Common myeloid progenitor, CD34-positive (primary cell): ENCODE measurements around the gene TAS2R7.
"Not testable (repeated sequence)": the region's sequence is repeated elsewhere in the genome, so short reads cannot be mapped to it uniquely, and the experiment has no call there.

Experiments used
- CTCF ChIA-PET: fragments of 350-600 bp; sonication (Branson Sonifier 250); formaldehyde crosslinking; loops from one replicate; lab custom pipeline; 2021; ENCODE audit warnings: antibody characterized with exemption; lab: Charles Lee
- POLR2A ChIA-PET: fragments of 350-600 bp; sonication (Branson Sonifier 250); formaldehyde crosslinking; loops from one replicate; lab custom pipeline; 2021; ENCODE audit warnings: antibody characterized with exemption; lab: Charles Lee
- DNase-seq, 3 donors: peaks; one replicate each; pipeline versions ENCODE4 v3.0.0 to v3.0.0-alpha.2; 2013
- H3K27ac ChIP-seq, 2 experiments: 1 replicate in 1 of 2; 2 replicates in 1 of 2; pipeline ENCODE4 v1.7.0; 2013; ENCODE audit warnings: inconsistent platforms in 2 of 2, low read length in 2 of 2, mild to moderate bottlenecking in 2 of 2, low read depth in 1 of 2, moderate library complexity in 1 of 2; ENCODE audit not compliant: severe bottlenecking in 2 of 2, insufficient read depth in 1 of 2, poor library complexity in 1 of 2
- H3K27me3 ChIP-seq, 5 experiments: replicated peaks in 2 of 5; 1 replicate in 3 of 5; 2 replicates in 2 of 5; pipeline versions ENCODE4 v1.6.1 to v1.7.0; 2013; ENCODE audit warnings: low read length in 4 of 5, mild to moderate bottlenecking in 2 of 5, moderate library complexity in 2 of 5, inconsistent platforms in 1 of 5; ENCODE audit not compliant: insufficient read depth in 5 of 5, control insufficient read depth in 4 of 5
- H3K36me3 ChIP-seq, 4 experiments: 1 replicate in 2 of 4; 2 replicates in 2 of 4; pipeline versions ENCODE4 v1.6.1 to v1.7.0; 2013; ENCODE audit warnings: low read length in 3 of 4, control low read depth in 1 of 4, mild to moderate bottlenecking in 1 of 4; ENCODE audit not compliant: control insufficient read depth in 4 of 4, insufficient read depth in 4 of 4
- H3K4me1 ChIP-seq, 4 experiments: 1 replicate in 3 of 4; 2 replicates in 1 of 4; pipeline versions ENCODE4 v1.6.1 to v1.7.1; 2013; ENCODE audit warnings: low read length in 3 of 4, mild to moderate bottlenecking in 3 of 4, control low read depth in 1 of 4, inconsistent platforms in 1 of 4, moderate library complexity in 1 of 4; ENCODE audit not compliant: control insufficient read depth in 4 of 4, insufficient read depth in 4 of 4; ENCODE audit errors: control extremely low read depth in 1 of 4
- H3K4me3 ChIP-seq, 7 experiments: 1 replicate in 4 of 7; 2 replicates in 3 of 7; pipeline versions ENCODE4 v1.5.1 to v1.7.0; 2013; ENCODE audit warnings: mild to moderate bottlenecking in 7 of 7, low read length in 6 of 7, moderate library complexity in 6 of 7, inconsistent platforms in 2 of 7, low read depth in 2 of 7, control low read depth in 1 of 7; ENCODE audit not compliant: insufficient read depth in 4 of 7, control insufficient read depth in 1 of 7; ENCODE audit errors: extremely low read depth in 1 of 7
- H3K9me3 ChIP-seq, 5 experiments: 1 replicate in 4 of 5; 2 replicates in 1 of 5; pipeline versions ENCODE4 v1.6.1 to v1.7.1; 2013; ENCODE audit warnings: low read length in 4 of 5, mild to moderate bottlenecking in 2 of 5, inconsistent platforms in 1 of 5, low read depth in 1 of 5, moderate library complexity in 1 of 5; ENCODE audit not compliant: control insufficient read depth in 4 of 5, insufficient read depth in 2 of 5; ENCODE audit errors: control extremely low read depth in 1 of 5
- whole genome bisulfite sequencing: methylation state at CpG from one replicate; pipeline ENCODE4 v1.1.5; 2013; ENCODE audit not compliant: insufficient coverage; 5-methylcytosine and 5-hydroxymethylcytosine counted together

The TAS2R7 gene

DNA sequence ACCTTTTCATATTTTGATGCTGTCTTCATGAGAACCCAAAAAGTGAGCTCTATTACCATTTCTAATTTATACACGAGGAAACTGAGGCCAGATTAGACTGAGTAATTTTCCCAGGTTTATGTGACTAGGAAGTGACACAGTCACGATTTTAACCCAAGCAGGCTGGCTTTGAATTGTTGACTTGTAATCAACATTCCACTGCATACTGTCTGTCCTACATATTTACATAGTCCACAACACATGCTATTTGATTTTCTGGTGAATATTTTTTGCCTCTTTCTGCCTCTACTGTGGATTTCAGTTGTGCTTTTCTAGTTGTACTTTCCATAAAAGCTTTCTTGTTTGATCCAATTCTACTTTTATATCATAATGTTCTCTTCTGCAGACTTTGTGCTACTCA, 8.2 kb downstream of the TAS2R7 start:
- Histone ChIP-seq H3K27ac (no peak overlapping the region), H3K9me3 (no peaks in the 10 kb centered on the region), H3K27me3 (no peaks in the 10 kb centered on the region), H3K4me1 (no peaks in the 10 kb centered on the region), H3K36me3 (no peaks in the 10 kb centered on the region), H3K4me3 (no peak overlapping the region)
- POLR2A ChIA-PET: no interaction called here
- WGBS: 86% methylated on average over 1 of the region's 2 CpGs
- DNase-seq: no peak
- CTCF ChIA-PET: no interaction called here

DNA sequence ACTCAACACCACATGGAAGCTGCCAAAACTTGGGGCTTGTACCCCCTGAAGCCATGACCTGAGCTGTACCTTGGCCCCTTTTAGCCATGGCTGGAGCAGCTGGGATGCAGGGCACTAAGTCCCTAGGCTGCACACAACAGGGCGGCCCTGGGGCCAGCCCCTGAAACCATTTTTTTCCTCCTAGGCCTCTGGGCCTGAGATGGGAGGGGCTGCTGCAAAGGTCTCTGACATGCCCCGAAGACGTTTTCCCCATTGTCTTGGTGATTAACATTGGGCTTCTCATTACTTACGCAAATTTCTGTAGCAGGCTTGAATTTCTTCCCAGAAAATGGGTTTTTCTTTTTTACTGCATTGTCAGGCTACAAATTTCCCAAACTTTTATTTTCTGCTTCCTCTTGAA, 10.7 kb downstream of the TAS2R7 start:
- DNase-seq, H3K27ac ChIP-seq, POLR2A ChIA-PET, H3K9me3 ChIP-seq, H3K4me3 ChIP-seq, CTCF ChIA-PET, H3K36me3 ChIP-seq, H3K27me3 ChIP-seq, H3K4me1 ChIP-seq: not testable (repeated sequence)
- WGBS: 97% methylated on average over 4 of the region's 4 CpGs

DNA sequence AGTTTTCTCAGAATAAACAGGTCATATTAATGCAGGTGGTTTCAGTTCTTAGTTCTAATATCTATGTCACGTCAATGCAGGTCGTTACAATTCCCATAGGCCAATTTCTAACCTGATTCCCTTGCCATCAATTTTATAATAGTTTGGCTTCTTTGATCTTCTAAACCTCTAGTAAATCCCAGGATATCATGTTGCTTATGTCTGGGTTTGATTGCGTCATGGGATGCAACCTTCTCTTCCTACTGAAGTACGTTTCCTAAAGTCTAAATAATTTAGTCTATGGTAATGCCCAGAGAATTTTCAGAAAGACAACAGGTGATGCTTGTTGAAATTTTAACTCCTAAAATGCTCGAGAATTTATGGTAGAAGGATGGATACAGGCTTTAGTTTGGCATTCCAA, 19.2 kb downstream of the TAS2R7 start:
- no peaks in the 10 kb centered on the region for H3K9me3 ChIP-seq
- no peak overlapping the region for H3K4me3 ChIP-seq
- H3K36me3 ChIP-seq: no peaks in the 10 kb centered on the region
- ChIA-PET POLR2A (no interaction called here), CTCF (interaction anchor here (1.1 to 1.3 kb wide), 2 partner anchors 12 to 705 kb away, joined by 3 to 4 read pairs; no protein-coding TSS in a partner anchor)
- no peak overlapping the region for H3K27ac ChIP-seq
- DNase-seq: no peak
- WGBS: 100% methylated on average over 1 of the region's 5 CpGs
- no peaks in the 10 kb centered on the region for H3K27me3 ChIP-seq
- no peaks in the 10 kb centered on the region for H3K4me1 ChIP-seq

DNA sequence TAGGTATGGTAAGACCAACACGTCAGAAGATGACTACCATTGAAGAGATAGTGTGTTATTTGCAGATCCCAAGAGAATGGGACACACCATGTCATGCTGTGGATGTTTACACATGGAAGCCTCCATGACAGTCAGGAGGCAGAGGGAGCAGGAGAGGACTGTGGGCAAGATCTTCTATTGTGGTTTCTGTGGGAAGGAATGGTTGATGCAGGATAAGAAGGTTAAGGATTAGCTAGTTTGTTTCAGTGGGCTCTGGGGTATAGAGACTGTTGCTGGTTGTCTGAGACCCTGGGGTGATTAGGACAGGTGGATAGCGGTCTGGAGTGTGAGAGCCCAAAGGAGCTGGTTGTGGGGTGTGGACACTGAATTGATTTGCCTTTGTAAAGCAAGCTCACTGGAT, 23.3 kb downstream of the TAS2R7 start:
- Histone ChIP-seq H3K4me1 (no peaks in the 10 kb centered on the region), H3K9me3 (no peaks in the 10 kb centered on the region), H3K27ac (no peak overlapping the region), H3K36me3 (no peaks in the 10 kb centered on the region), H3K27me3 (peaks cover 0 to under 1% (median 0%) of the 10 kb centered on the region in 5 experiments), H3K4me3 (no peak overlapping the region)
- 92% methylated on average over 2 of the region's 2 CpGs for WGBS
- no peak for DNase-seq
- ChIA-PET CTCF (interaction anchor here (0.5 to 1.9 kb wide), 3 partner anchors 8 to 112 kb away, joined by 3 to 7 read pairs (median 4); no protein-coding TSS in a partner anchor), POLR2A (no interaction called here)

DNA sequence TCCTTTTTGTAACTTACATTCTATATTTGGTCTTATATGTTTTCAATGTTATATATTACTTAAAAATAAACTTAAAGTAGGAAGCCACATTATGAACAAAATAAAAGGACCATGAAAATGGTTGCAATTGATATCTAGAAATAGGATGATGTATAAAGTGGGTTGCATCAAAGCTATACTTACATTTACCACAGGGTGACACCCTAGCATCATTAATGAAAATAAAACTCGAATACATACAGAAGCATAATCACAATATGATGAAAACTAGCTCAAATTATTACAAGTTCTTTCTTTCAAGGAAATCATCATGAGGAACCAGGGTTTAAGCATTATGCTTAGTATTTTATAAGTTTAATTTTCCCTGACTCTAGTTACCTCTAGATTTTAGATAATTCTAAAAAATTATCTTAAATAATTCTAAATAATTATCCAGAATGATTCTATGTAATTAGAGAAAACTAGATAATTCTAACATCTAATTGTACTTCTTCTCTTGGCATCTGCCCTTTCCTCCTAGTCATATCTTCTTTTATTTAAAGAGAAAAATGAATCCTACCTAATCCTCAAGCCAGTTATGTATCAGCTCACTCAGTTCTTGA, 31.2 kb downstream of the TAS2R7 start:
- no peak overlapping the region for H3K4me3 ChIP-seq
- H3K27me3 ChIP-seq: peaks cover 0 to 4% (median 2%) of the 10 kb centered on the region in 5 experiments
- H3K27ac ChIP-seq: no peak overlapping the region
- POLR2A ChIA-PET: interaction anchor here (0.6 kb wide), 1 partner anchor 733 kb away, joined by 3 read pairs; no protein-coding TSS in a partner anchor
- CTCF ChIA-PET: interaction anchor here (0.6 to 8.3 kb wide), 14 partner anchors 9 to 777 kb away, joined by 3 to 87 read pairs (median 3); no protein-coding TSS in a partner anchor
- H3K4me1 ChIP-seq: no peaks in the 10 kb centered on the region
- no CpG with 5 or more reads among the region's 1 CpG for WGBS
- H3K9me3 ChIP-seq: no peaks in the 10 kb centered on the region
- DNase-seq: peak; percentile 46 to 76 (median 65)
- no peaks in the 10 kb centered on the region for H3K36me3 ChIP-seq

DNA sequence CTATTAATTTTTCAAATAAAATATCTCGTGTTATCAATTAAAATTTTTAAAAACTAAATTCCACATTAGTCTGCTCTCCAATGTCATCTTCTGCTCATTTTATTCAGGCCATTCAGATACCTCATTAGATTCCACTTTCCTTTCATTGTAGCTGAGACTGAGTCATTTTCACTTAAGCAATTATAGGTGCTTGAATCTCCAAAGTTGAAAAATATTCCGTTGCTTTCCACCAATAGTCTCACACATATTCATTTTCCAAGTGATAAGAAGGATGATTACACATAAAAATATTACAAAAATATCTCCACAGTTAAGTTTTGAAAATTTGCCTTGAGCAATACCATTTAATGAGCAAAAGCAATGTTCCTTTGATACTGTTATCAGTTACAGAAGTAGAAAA, 42.8 kb downstream of the TAS2R7 start:
- Histone ChIP-seq H3K9me3 (peaks cover 0 to 17% (median 11%) of the 10 kb centered on the region in 5 experiments), H3K27me3 (no peaks in the 10 kb centered on the region), H3K27ac (no peak overlapping the region), H3K36me3 (no peaks in the 10 kb centered on the region), H3K4me3 (no peak overlapping the region), H3K4me1 (no peaks in the 10 kb centered on the region)
- 100% methylated on average over 1 of the region's 2 CpGs for WGBS
- no peak for DNase-seq
- ChIA-PET POLR2A (interaction anchor here (1.6 kb wide), 1 partner anchor 10 kb away, joined by 6 read pairs; no protein-coding TSS in a partner anchor), CTCF (interaction anchor here (1.5 kb wide), 1 partner anchor 8 kb away, joined by 4 read pairs; no protein-coding TSS in a partner anchor)

DNA sequence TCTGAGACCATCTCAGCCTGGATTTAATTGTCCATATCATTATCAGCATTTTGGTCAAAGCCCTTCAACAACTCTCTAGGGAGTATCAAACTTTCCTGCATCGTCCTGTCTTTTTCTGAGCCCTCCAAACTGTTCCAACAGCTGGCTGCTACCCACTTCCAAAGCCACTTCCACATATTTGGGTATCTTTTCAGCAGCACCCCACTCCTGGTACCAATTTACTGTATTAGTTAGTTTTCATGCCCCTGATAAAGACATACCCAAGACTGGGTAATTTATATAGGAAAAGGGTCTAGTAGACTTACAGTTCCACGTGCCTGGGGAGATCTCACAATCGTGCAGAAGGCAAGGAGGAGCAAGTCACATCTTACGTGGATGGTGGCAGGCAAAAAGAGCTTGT, 46.2 kb downstream of the TAS2R7 start:
- no peaks in the 10 kb centered on the region for H3K4me1 ChIP-seq
- POLR2A ChIA-PET: no interaction called here
- no peaks in the 10 kb centered on the region for H3K27me3 ChIP-seq
- H3K4me3 ChIP-seq: no peak overlapping the region
- no peak for DNase-seq
- no peak overlapping the region for H3K27ac ChIP-seq
- H3K9me3 ChIP-seq: peaks cover 0 to 16% (median 11%) of the 10 kb centered on the region in 5 experiments
- no peaks in the 10 kb centered on the region for H3K36me3 ChIP-seq
- CTCF ChIA-PET: no interaction called here
- WGBS: 100% methylated on average over 4 of the region's 4 CpGs
